ENCODE measurements around the gene PLA2R1. TPM values are rescaled to one million over a fixed set of nuclear protein-coding genes. Genes with fewer than 3 reads are reported as not detected.

Gene PLA2R1
- total and polyA plus RNA-seq, 10 of the 15 experiments (the other 5 are each of a cell fraction or from before 2014, with no cell fraction given) = 0.01 to 0.05 (median 0.02) TPM; not detected in 6

DNA sequence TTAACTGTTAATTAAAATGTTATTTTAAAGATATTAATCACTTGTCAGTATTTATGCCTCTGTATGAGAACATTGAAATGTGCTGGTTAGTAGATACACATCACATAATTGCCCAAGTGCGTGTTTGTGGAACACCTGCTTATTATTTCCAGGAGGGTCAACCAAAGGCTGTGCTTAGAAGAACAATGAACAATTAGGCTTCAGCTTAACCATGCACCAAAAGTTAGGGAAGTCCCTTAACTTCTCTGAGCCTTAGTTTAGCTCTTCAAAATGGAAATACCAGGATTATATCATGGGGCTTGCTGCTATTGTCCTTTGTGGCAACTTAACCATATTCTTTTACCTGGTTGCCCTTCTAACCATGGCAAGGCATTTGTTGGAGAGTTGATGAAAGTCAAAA, 43.0 kb upstream of the PLA2R1 start:
- Histone ChIP-seq H3K4me1 (ENCODE audit: control insufficient read depth, insufficient read depth, low read length) (no peaks in the 10 kb centered on the region; the same call in 1 of the 2 replicates), H4K20me1 (ENCODE audit: control insufficient read depth, insufficient read depth) (no peaks in the 10 kb centered on the region), H3K27ac (ENCODE audit: control insufficient read depth, insufficient read depth) (no peak overlapping the region), H2AFZ (ENCODE audit: control insufficient read depth, low read depth, low read length) (no peak overlapping the region), H3K36me3 (ENCODE audit: control insufficient read depth in 2 of 2, insufficient read depth in 2 of 2, low read length in 1 of 2) (no peaks in the 10 kb centered on the region), H3K4me2 (ENCODE audit: control insufficient read depth, insufficient read depth) (no peak overlapping the region), H3K4me3 (no peak overlapping the region), H3K9ac (ENCODE audit: control insufficient read depth, insufficient read depth, low read length) (no peak overlapping the region), H3K79me2 (ENCODE audit: control insufficient read depth, insufficient read depth, low read length) (no peaks in the 10 kb centered on the region), H3K9me3 (replicated peaks; ENCODE audit: control insufficient read depth, insufficient read depth, low read length) (no peaks in the 10 kb centered on the region; the same call in 2 of the 3 replicates), H3K27me3 (replicated peaks in 1 of 2; ENCODE audit: control insufficient read depth in 2 of 2, insufficient read depth in 2 of 2, low read length in 1 of 2) (peaks cover 2 to 5% of the 10 kb centered on the region in 2 experiments; a peak in 2 of 4 replicates)
- ChIA-PET POLR2A (no interaction called here), RAD21 (ENCODE audit: unreplicated experiment) (interaction anchor here (1.0 kb wide), 1 partner anchor 104 kb away, joined by 4 read pairs; no protein-coding TSS in a partner anchor), CTCF (interaction anchor here (0.7 to 1.5 kb wide), 3 partner anchors 15 to 107 kb away, joined by 3 to 6 read pairs (median 3); no protein-coding TSS in a partner anchor), SMC1A (ENCODE audit: uncharacterized antibody, unreplicated experiment) (interaction anchor here (1.3 to 1.7 kb wide), 2 partner anchors 8 to 105 kb away, joined by 3 to 7 read pairs; no protein-coding TSS in a partner anchor)
- 50% methylated on average over 1 of the region's 1 CpG for WGBS (ENCODE audit: insufficient coverage, insufficient replicate concordance, low lambda C conversion rate, missing lambda C conversion rate)
- no TSS peak for BruUV-seq (replicated peaks)
- FAIRE-seq (no peak), ATAC-seq (peak; percentile 51), DNase-seq (ENCODE audit: low read depth, low spot score) (no peak)
- intact Hi-C loops (cut with micrococcal nuclease; ENCODE audit: unreplicated experiment) = loop anchor here (10.0 kb wide), 2 partner anchors 211 to 959 kb away; no protein-coding TSS in a partner anchor
- in situ Hi-C loops (cut with MboI) = loop anchor here (5.0 kb wide), 1 partner anchor 107 kb away; no protein-coding TSS in a partner anchor
- TF ChIP-seq, protein P1, sequence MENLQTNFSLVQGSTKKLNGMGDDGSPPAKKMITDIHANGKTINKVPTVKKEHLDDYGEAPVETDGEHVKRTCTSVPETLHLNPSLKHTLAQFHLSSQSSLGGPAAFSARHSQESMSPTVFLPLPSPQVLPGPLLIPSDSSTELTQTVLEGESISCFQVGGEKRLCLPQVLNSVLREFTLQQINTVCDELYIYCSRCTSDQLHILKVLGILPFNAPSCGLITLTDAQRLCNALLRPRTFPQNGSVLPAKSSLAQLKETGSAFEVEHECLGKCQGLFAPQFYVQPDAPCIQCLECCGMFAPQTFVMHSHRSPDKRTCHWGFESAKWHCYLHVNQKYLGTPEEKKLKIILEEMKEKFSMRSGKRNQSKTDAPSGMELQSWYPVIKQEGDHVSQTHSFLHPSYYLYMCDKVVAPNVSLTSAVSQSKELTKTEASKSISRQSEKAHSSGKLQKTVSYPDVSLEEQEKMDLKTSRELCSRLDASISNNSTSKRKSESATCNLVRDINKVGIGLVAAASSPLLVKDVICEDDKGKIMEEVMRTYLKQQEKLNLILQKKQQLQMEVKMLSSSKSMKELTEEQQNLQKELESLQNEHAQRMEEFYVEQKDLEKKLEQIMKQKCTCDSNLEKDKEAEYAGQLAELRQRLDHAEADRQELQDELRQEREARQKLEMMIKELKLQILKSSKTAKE (IDR thresholded peaks at IDR 0.05; ENCODE audit: low read depth, poor library complexity, severe bottlenecking) = no peak
- TF ChIP-seq MTA3 (IDR thresholded peaks at IDR 0.05; ENCODE audit: borderline replicate concordance, low read length) (no peak), IRF4 (IDR thresholded peaks at IDR 0.05; ENCODE audit: low read depth, low read length) (no peak), BMI1 (IDR thresholded peaks at IDR 0.05; ENCODE audit: borderline replicate concordance) (0 out of 2 replicates have a peak, but pooled peaks have one; percentile 6), NR2C1 (IDR thresholded peaks at IDR 0.05) (0 out of 2 replicates have a peak, but pooled peaks have one; percentile 3), SPI1 (IDR thresholded peaks at IDR 0.05; ENCODE audit: borderline replicate concordance, insufficient read depth, low read depth, low read length) (no peak), JUNB (IDR thresholded peaks at IDR 0.05) (no peak), ZBTB33 (IDR thresholded peaks at IDR 0.05) (no peak), MTA2 (IDR thresholded peaks at IDR 0.05; ENCODE audit: low read depth) (peak; percentile 82), CEBPB (IDR thresholded peaks at IDR 0.05; ENCODE audit: borderline replicate concordance in 1 of 2, low read depth in 2 of 2, low read length in 2 of 2) (no peak), POLR2AphosphoS2 (IDR thresholded peaks at IDR 0.05; ENCODE audit: low read depth, low read length) (no peak), SIN3A (IDR thresholded peaks at IDR 0.05; ENCODE audit: low read depth, low read length) (no peak), GATAD2B (conservative IDR thresholded peaks at IDR 0.05; ENCODE audit: low read depth) (no peak), MEF2A (IDR thresholded peaks at IDR 0.05; ENCODE audit: insufficient read depth, low read depth, low read length) (no peak), YY1 (IDR thresholded peaks at IDR 0.05; ENCODE audit: low read depth, low read length) (no peak), HCFC1 (IDR thresholded peaks at IDR 0.05; ENCODE audit: low read length) (no peak), IKZF2 (IDR thresholded peaks at IDR 0.05) (no peak), SMAD1 (IDR thresholded peaks at IDR 0.05; ENCODE audit: low read depth, partially characterized antibody) (no peak)
